Left forelimb (tissue), 1 donor: ENCODE results near the gene CCDC178.

Experiments used
- DNase-seq: peaks from one replicate; pipeline ENCODE4 v3.0.0-alpha.2; 2018; ENCODE audit warnings: low spot score

The CCDC178 gene

GRCh38 chr18:33128581-33128980 is 311.9 kb downstream of the CCDC178 start:
- DNase-seq = no peak

GRCh38 chr18:33123862-33124518 is 316.5 kb downstream of the CCDC178 start:
- no peak for DNase-seq

- DNase-seq = no peak
Measured at GRCh38 chr18:33116376-33116775, 324.1 kb downstream of the CCDC178 start.

- no peak for DNase-seq
Measured at GRCh38 chr18:33115917-33116316, 324.6 kb downstream of the CCDC178 start.

GRCh38 chr18:33115476-33115875 is 325.0 kb downstream of the CCDC178 start:
- DNase-seq = no peak

- DNase-seq = no peak
Measured at GRCh38 chr18:33114749-33115148, 325.8 kb downstream of the CCDC178 start.

- DNase-seq = no peak
Measured at GRCh38 chr18:33113416-33113815, 327.1 kb downstream of the CCDC178 start.

GRCh38 chr18:33107511-33107910 is 333.0 kb downstream of the CCDC178 start:
- DNase-seq = no peak

GRCh38 chr18:33101316-33101715 is 339.2 kb downstream of the CCDC178 start:
- no peak for DNase-seq

- DNase-seq = no peak
Measured at GRCh38 chr18:33099626-33100025, 340.9 kb downstream of the CCDC178 start.

- DNase-seq = no peak
Measured at GRCh38 chr18:33097126-33097525, 343.4 kb downstream of the CCDC178 start.

GRCh38 chr18:33090461-33090860 is 350.1 kb downstream of the CCDC178 start:
- no peak for DNase-seq

- DNase-seq = no peak
Measured at GRCh38 chr18:33076601-33077000, 363.9 kb downstream of the CCDC178 start.

GRCh38 chr18:33074125-33074524 is 366.4 kb downstream of the CCDC178 start:
- no peak for DNase-seq

GRCh38 chr18:33062834-33063364 is 377.6 kb downstream of the CCDC178 start:
- no peak for DNase-seq

- DNase-seq = no peak
Measured at GRCh38 chr18:33052886-33053285, 387.6 kb downstream of the CCDC178 start.

GRCh38 chr18:33051407-33051806 is 389.1 kb downstream of the CCDC178 start:
- no peak for DNase-seq

GRCh38 chr18:33040213-33040612 is 400.3 kb downstream of the CCDC178 start:
- DNase-seq = no peak

- no peak for DNase-seq
Measured at GRCh38 chr18:33034945-33035344, 405.6 kb downstream of the CCDC178 start.

- DNase-seq = no peak
Measured at GRCh38 chr18:33034212-33034611, 406.3 kb downstream of the CCDC178 start.

- no peak for DNase-seq
Measured at GRCh38 chr18:33022370-33022769, 418.2 kb downstream of the CCDC178 start.

GRCh38 chr18:33020877-33021276 is 419.6 kb downstream of the CCDC178 start:
- DNase-seq = no peak

- no peak for DNase-seq
Measured at GRCh38 chr18:33014060-33014796, 426.3 kb downstream of the CCDC178 start.
